ENCODE measurements around the gene HOTAIR.

- TF ChIP-seq POLR2A (IDR thresholded peaks at IDR 0.05; ENCODE audit: low read length) = no peak
- TF ChIP-seq, protein P1, sequence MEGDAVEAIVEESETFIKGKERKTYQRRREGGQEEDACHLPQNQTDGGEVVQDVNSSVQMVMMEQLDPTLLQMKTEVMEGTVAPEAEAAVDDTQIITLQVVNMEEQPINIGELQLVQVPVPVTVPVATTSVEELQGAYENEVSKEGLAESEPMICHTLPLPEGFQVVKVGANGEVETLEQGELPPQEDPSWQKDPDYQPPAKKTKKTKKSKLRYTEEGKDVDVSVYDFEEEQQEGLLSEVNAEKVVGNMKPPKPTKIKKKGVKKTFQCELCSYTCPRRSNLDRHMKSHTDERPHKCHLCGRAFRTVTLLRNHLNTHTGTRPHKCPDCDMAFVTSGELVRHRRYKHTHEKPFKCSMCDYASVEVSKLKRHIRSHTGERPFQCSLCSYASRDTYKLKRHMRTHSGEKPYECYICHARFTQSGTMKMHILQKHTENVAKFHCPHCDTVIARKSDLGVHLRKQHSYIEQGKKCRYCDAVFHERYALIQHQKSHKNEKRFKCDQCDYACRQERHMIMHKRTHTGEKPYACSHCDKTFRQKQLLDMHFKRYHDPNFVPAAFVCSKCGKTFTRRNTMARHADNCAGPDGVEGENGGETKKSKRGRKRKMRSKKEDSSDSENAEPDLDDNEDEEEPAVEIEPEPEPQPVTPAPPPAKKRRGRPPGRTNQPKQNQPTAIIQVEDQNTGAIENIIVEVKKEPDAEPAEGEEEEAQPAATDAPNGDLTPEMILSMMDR (IDR thresholded peaks at IDR 0.05) = no peak
- TF ChIP-seq, protein P2, sequence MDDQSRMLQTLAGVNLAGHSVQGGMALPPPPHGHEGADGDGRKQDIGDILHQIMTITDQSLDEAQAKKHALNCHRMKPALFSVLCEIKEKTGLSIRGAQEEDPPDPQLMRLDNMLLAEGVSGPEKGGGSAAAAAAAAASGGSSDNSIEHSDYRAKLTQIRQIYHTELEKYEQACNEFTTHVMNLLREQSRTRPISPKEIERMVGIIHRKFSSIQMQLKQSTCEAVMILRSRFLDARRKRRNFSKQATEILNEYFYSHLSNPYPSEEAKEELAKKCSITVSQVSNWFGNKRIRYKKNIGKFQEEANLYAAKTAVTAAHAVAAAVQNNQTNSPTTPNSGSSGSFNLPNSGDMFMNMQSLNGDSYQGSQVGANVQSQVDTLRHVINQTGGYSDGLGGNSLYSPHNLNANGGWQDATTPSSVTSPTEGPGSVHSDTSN (IDR thresholded peaks at IDR 0.05) = no peak
- no peak for TF ChIP-seq RARB (CRISPR knock-in tag; IDR thresholded peaks at IDR 0.05)
- TF ChIP-seq HDAC2 (IDR thresholded peaks at IDR 0.05) = no peak
- TF ChIP-seq PHF8 (IDR thresholded peaks at IDR 0.05; ENCODE audit: borderline replicate concordance, low read depth) = no peak
- TF ChIP-seq MAX (IDR thresholded peaks at IDR 0.05) = no peak
- no peak for TF ChIP-seq MYC (IDR thresholded peaks at IDR 0.05; ENCODE audit: borderline replicate concordance, low read length)
- TF ChIP-seq EP300 (IDR thresholded peaks at IDR 0.05) = no peak
- TF ChIP-seq RFX5 (IDR thresholded peaks at IDR 0.05) = no peak
- TF ChIP-seq, protein P3, sequence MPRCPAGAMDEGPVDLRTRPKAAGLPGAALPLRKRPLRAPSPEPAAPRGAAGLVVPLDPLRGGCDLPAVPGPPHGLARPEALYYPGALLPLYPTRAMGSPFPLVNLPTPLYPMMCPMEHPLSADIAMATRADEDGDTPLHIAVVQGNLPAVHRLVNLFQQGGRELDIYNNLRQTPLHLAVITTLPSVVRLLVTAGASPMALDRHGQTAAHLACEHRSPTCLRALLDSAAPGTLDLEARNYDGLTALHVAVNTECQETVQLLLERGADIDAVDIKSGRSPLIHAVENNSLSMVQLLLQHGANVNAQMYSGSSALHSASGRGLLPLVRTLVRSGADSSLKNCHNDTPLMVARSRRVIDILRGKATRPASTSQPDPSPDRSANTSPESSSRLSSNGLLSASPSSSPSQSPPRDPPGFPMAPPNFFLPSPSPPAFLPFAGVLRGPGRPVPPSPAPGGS (IDR thresholded peaks at IDR 0.05) = no peak
- no peak for TF ChIP-seq SMC3 (IDR thresholded peaks at IDR 0.05)
- no peak for TF ChIP-seq ATOH8 (CRISPR knock-in tag; IDR thresholded peaks at IDR 0.05; ENCODE audit: low read depth)
These were observed 3.1 kb upstream of the HOTAIR start for GRCh38 chr12:53977596-53978445.

All from A549 (cell line).